Spinal cord (tissue), 10 donors: ENCODE data around the gene MBD4. TPM values are rescaled to one million over a fixed set of nuclear protein-coding genes. Genes with fewer than 3 reads are reported as not detected.
"Not testable (repeated sequence)": the region's sequence is repeated elsewhere in the genome, so short reads cannot be mapped to it uniquely, and the experiment has no call there.

Experiments used
- DNase-seq, 6 donors: peaks; one replicate each; pipeline versions ENCODE4 v3.0.0 to v3.0.0-alpha.2; 2013 to 2015; ENCODE audit warnings: low spot score in 6 of 6, low read depth in 4 of 6
- H3K27ac ChIP-seq: one replicate; pipeline ENCODE4 v1.5.1; 2013; ENCODE audit warnings: low read depth, low read length, control low read depth
- H3K27me3 ChIP-seq: one replicate; pipeline ENCODE4 v1.6.1; 2013; ENCODE audit warnings: low read length; ENCODE audit not compliant: control insufficient read depth, insufficient read depth
- H3K36me3 ChIP-seq: one replicate; pipeline ENCODE4 v1.6.1; 2013; ENCODE audit warnings: low read length; ENCODE audit not compliant: control insufficient read depth, insufficient read depth
- H3K4me1 ChIP-seq: one replicate; pipeline ENCODE4 v1.6.1; 2013; ENCODE audit warnings: low read length; ENCODE audit not compliant: control insufficient read depth, insufficient read depth
- H3K4me3 ChIP-seq: one replicate; pipeline ENCODE4 v1.5.1; 2013; ENCODE audit warnings: low read depth, low read length, control low read depth
- H3K9me3 ChIP-seq: one replicate; pipeline ENCODE4 v1.6.1; 2013; ENCODE audit warnings: low read length; ENCODE audit not compliant: control insufficient read depth, insufficient read depth
- WGBS: methylation state at CpG from one replicate; pipeline ENCODE4 v1.1.5; 2013; ENCODE audit warnings: missing lambda C conversion rate; ENCODE audit not compliant: insufficient coverage; 5-methylcytosine and 5-hydroxymethylcytosine counted together
- polyA plus RNA-seq, 2 donors: library from polyadenylated mRNA; unstranded; fragments of 120-200 nt; gene quantifications; one replicate each; pipeline ENCODE4 v1.2.1, GENCODE V29; 2013; ENCODE audit not compliant: insufficient read length in 2 of 2
- total RNA-seq, 2 donors: library from RNA; depleted of rRNA in 1 of 2; stranded (reverse); fragments of 120-200 nt in 1 of 2; fragments of >200 nt in 1 of 2; gene quantifications; one replicate each; pipeline versions ENCODE4 v1.2.3 to v1.2.4, GENCODE V29; 2013 to 2014
- donor health status: healthy.

The MBD4 gene
- total and polyA plus RNA-seq, 4 donors: 25.1 to 35.2 (median 31.2) TPM

- not testable (repeated sequence) for H3K9me3 ChIP-seq, H3K27me3 ChIP-seq, H3K27ac ChIP-seq, H3K4me1 ChIP-seq, H3K4me3 ChIP-seq, DNase-seq
- WGBS: no CpG with 5 or more reads among the region's 4 CpGs
- H3K36me3 ChIP-seq: peaks cover 55% of the 10 kb centered on the region
Measured at GRCh38 chr3:129391583-129391982, 48.2 kb downstream of the MBD4 start.

- no peaks in the 10 kb centered on the region for H3K27me3 ChIP-seq
- 100% methylated on average over 1 of the region's 3 CpGs for WGBS
- no peaks in the 10 kb centered on the region for H3K9me3 ChIP-seq
- H3K4me3 ChIP-seq: no peak overlapping the region
- H3K36me3 ChIP-seq: peaks cover 55% of the 10 kb centered on the region
- H3K27ac ChIP-seq: no peak overlapping the region
- no peaks in the 10 kb centered on the region for H3K4me1 ChIP-seq
- DNase-seq: no peak
Measured at GRCh38 chr3:129389572-129389937, 50.2 kb downstream of the MBD4 start.

- not testable (repeated sequence) for H3K27ac ChIP-seq, H3K9me3 ChIP-seq, H3K27me3 ChIP-seq, DNase-seq, H3K4me1 ChIP-seq, H3K4me3 ChIP-seq
- peaks cover 49% of the 10 kb centered on the region for H3K36me3 ChIP-seq
- 91% methylated on average over 3 of the region's 8 CpGs for WGBS
Measured at GRCh38 chr3:129388791-129389571, 50.8 kb downstream of the MBD4 start.

GRCh38 chr3:129387487-129387886 is 52.3 kb downstream of the MBD4 start:
- Histone ChIP-seq H3K36me3 (peaks cover 43% of the 10 kb centered on the region), H3K9me3 (no peaks in the 10 kb centered on the region), H3K27me3 (no peaks in the 10 kb centered on the region), H3K4me3 (no peak overlapping the region), H3K27ac (no peak overlapping the region), H3K4me1 (peaks cover 4% of the 10 kb centered on the region)
- 91% methylated on average over 4 of the region's 5 CpGs for WGBS
- no peak for DNase-seq

- no peak overlapping the region for H3K4me3 ChIP-seq
- peaks cover 4% of the 10 kb centered on the region for H3K4me1 ChIP-seq
- H3K36me3 ChIP-seq: peaks cover 43% of the 10 kb centered on the region
- H3K27me3 ChIP-seq: no peaks in the 10 kb centered on the region
- H3K27ac ChIP-seq: no peak overlapping the region
- no peaks in the 10 kb centered on the region for H3K9me3 ChIP-seq
- 87% methylated on average over 9 of the region's 10 CpGs for WGBS
- DNase-seq: no peak
Measured at GRCh38 chr3:129386984-129387383, 52.8 kb downstream of the MBD4 start.

GRCh38 chr3:129385507-129385906 is 54.2 kb downstream of the MBD4 start:
- peaks cover 38% of the 10 kb centered on the region for H3K36me3 ChIP-seq
- not testable (repeated sequence) for H3K27me3 ChIP-seq, H3K4me3 ChIP-seq, H3K4me1 ChIP-seq, H3K27ac ChIP-seq, DNase-seq, H3K9me3 ChIP-seq
- 65% methylated on average over 5 of the region's 8 CpGs for WGBS

- H3K36me3 ChIP-seq: peaks cover 34% of the 10 kb centered on the region
- H3K27me3 ChIP-seq: no peaks in the 10 kb centered on the region
- no peak overlapping the region for H3K4me3 ChIP-seq
- no peak for DNase-seq
- H3K27ac ChIP-seq: no peak overlapping the region
- no peaks in the 10 kb centered on the region for H3K9me3 ChIP-seq
- peaks cover 4% of the 10 kb centered on the region for H3K4me1 ChIP-seq
- 55% methylated on average over 12 of the region's 18 CpGs for WGBS
Measured at GRCh38 chr3:129384594-129385323, 55.0 kb downstream of the MBD4 start.

GRCh38 chr3:129384103-129384502 is 55.6 kb downstream of the MBD4 start:
- peaks cover 28% of the 10 kb centered on the region for H3K36me3 ChIP-seq
- not testable (repeated sequence) for H3K4me1 ChIP-seq, H3K9me3 ChIP-seq, H3K27ac ChIP-seq, H3K27me3 ChIP-seq, H3K4me3 ChIP-seq, DNase-seq
- WGBS: 47% methylated on average over 4 of the region's 5 CpGs

- DNase-seq: peak in 4 of 6 donors; percentile 13 to 77 (median 53)
- H3K9me3 ChIP-seq: no peaks in the 10 kb centered on the region
- no peaks in the 10 kb centered on the region for H3K27me3 ChIP-seq
- no peak overlapping the region for H3K4me3 ChIP-seq
- H3K36me3 ChIP-seq: peaks cover 26% of the 10 kb centered on the region
- no peak overlapping the region for H3K27ac ChIP-seq
- H3K4me1 ChIP-seq: peaks cover 4% of the 10 kb centered on the region
- WGBS: 63% methylated on average over 5 of the region's 6 CpGs
Measured at GRCh38 chr3:129383292-129383860, 56.4 kb downstream of the MBD4 start.
